GM21390 (cell line): ENCODE data around the gene S100A7A.
"Not testable (repeated sequence)": the region's sequence is repeated elsewhere in the genome, so short reads cannot be mapped to it uniquely, and the experiment has no call there.

Experiments
- ATAC-seq: cut with Tn5 transposase; IDR thresholded peaks from one replicate; pipeline ENCODE4 v1.9.1; 2021; ENCODE audit not compliant: unreplicated experiment

Gene S100A7A

GRCh38 chr1:153395136-153395685, 21.1 kb upstream of the S100A7A start:
- ATAC-seq, result no peak

GRCh38 chr1:153395776-153396175, 20.5 kb upstream of the S100A7A start:
- ATAC-seq, result no peak

- no peak for ATAC-seq
Observed at GRCh38 chr1:153396461-153396860, 19.9 kb upstream of the S100A7A start.

GRCh38 chr1:153397051-153397923, 19.0 kb upstream of the S100A7A start:
- no peak for ATAC-seq

GRCh38 chr1:153397924-153398651, 18.2 kb upstream of the S100A7A start:
- no peak for ATAC-seq

GRCh38 chr1:153399401-153400055, 16.8 kb upstream of the S100A7A start:
- ATAC-seq, result no peak

GRCh38 chr1:153400244-153400643, 16.1 kb upstream of the S100A7A start:
- ATAC-seq, result no peak

GRCh38 chr1:153401461-153401860, 14.9 kb upstream of the S100A7A start:
- no peak for ATAC-seq

GRCh38 chr1:153402226-153402625, 14.1 kb upstream of the S100A7A start:
- no peak for ATAC-seq

GRCh38 chr1:153403421-153404085, 12.8 kb upstream of the S100A7A start:
- ATAC-seq, result no peak

- no peak for ATAC-seq
Observed at GRCh38 chr1:153404086-153404635, 12.2 kb upstream of the S100A7A start.

GRCh38 chr1:153404768-153405167, 11.6 kb upstream of the S100A7A start:
- no peak for ATAC-seq

GRCh38 chr1:153405825-153406599, 10.3 kb upstream of the S100A7A start:
- not testable (repeated sequence) for ATAC-seq

GRCh38 chr1:153407274-153407673, 9.0 kb upstream of the S100A7A start:
- not testable (repeated sequence) for ATAC-seq

GRCh38 chr1:153413961-153414360, 2.4 kb upstream of the S100A7A start:
- ATAC-seq, result not testable (repeated sequence)

- no peak for ATAC-seq
Observed at GRCh38 chr1:153417136-153417888, 992 bp downstream of the S100A7A start.

- not testable (repeated sequence) for ATAC-seq
Observed at GRCh38 chr1:153418758-153419435, 2.6 kb downstream of the S100A7A start.

GRCh38 chr1:153419436-153419793, 3.1 kb downstream of the S100A7A start:
- not testable (repeated sequence) for ATAC-seq
